CD4-positive, alpha-beta T cell treated with Interleukin-21 for 1 hour (primary cell): ENCODE measurements around the gene DCLRE1A.
"Not testable (repeated sequence)": the region's sequence is repeated elsewhere in the genome, so short reads cannot be mapped to it uniquely, and the experiment has no call there.

Experiments
- DNase-seq: peaks from one replicate; pipeline ENCODE4 v3.0.0-alpha.2; 2020

The DCLRE1A gene

DNA sequence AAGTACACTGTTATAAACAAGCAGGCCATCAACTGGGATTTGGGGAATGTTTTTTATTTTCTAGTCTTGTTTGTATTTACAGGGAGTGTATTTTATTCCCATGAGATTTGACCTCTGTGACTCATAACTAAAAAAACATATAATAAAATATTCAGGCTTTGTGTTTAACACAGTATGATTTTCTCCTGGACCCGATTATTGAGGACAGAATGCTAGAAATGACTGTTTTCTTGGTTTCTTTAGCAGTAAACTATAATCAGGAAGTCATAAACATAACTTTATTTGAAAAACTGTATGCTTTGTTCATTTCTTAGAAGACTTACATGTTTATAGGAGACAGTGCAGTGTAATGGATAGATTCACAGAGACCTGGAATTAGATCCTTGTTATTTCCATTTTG lies 2.7 kb upstream of the DCLRE1A start:
- no peak for DNase-seq

DNA sequence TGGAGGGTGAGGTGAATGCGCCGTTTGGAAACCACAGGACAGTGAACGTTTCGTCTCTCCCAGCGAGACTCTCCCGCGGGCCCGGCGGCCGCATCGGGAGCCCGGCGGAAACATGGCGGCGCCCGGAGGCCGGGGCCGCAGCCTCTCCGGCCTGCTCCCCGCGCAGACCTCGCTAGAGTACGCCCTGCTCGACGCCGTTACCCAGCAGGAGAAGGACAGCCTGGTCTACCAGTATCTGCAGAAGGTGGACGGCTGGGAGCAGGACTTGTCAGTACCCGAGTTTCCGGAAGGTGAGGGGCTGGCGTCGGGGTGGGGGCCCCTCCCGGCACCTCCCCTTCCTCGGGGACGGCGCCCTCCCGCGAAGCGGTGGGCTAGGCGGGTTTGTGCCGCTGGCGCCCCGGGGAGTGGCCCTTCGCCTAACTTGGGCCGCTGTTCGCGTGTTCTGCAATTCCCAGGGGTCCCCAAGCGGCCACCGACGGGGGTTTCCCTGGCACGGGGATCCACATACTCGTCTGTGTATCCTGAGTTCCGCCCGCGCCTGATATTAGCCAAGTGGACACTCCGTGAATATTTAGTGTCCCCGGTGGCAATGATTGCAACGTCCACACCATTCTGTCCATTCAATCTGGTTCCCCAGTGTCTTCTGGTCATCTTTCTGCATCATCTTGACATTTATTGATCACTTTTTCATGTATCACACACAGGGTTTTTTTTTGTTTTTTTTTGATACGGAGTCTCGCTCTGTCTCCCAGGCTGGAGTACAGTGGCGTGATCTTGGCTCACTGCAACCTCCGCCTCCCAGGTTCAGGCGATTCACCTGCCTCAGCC lies 1.1 kb upstream of the DCLRE1A start:
- peak; percentile 47 for DNase-seq

DNA sequence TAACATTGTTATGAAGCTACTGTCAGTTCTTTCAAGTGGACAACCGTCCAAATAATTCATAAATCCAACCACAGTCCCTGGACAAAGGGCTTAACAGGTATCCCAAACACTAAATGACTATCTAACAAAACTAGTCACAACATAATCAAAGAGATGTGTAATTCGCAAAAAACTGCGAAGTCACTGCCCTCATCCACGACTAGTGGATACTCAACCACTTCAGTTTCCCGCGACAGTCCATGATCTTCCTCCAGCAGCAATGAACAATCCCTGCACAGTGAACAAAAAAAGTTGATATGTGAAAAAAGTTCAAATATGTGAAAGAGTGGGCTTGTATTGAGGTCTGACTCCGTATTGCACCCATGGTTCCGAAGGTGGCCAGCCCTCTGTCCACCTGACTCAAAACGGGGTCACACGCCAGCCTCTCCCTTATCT lies 287 bp downstream of the DCLRE1A start:
- DNase-seq: no peak

DNA sequence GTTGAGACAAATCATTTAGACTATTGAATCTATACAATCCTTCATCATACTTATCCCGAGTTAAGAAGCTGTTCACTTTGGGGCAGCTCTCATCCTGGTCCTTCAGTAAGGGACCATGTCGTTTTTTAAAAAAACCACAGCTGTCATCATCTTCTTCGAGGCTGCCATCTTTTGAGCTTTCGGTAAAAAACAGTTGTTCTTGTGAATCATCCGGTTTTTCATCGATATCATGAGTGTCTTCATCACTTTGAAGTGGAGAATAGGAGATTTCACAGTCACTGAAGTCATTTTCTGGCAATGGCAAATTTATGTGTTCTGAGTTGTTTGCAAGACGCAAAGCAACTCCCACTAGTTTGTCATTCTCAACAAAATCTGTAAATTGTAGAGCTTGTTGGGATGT lies 3.9 kb downstream of the DCLRE1A start:
- DNase-seq: no peak

DNA sequence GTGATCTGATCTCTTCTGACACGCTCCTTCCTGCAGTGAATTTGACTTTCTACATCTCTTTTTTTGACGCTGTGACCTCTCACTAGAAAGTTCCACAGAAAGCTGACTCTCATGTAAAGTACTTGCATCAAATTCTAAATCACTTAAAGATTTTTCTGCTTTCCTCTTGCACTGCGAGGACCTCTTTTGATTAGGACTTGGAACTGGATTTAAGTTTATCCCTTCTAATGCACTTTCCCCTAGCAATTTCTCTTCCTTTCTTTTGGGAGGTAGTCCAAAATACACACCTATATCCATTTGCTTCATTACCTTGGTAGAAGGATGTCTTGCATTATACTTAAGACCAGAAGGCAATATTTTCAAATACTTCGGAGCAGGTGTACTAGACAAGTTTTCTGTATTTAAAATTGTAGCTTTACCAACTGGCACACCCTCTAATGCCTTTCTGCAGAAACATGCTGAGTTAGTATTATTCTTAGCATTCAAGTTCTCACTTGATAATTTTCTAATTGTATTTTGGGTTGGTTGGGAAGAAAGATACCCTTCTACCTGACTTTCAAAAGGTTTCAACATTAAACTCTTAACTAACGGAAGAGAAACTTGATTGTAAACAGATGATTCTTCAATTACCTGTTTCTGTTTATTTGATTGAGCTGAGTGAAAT lies 4.6 kb downstream of the DCLRE1A start:
- no peak for DNase-seq

DNA sequence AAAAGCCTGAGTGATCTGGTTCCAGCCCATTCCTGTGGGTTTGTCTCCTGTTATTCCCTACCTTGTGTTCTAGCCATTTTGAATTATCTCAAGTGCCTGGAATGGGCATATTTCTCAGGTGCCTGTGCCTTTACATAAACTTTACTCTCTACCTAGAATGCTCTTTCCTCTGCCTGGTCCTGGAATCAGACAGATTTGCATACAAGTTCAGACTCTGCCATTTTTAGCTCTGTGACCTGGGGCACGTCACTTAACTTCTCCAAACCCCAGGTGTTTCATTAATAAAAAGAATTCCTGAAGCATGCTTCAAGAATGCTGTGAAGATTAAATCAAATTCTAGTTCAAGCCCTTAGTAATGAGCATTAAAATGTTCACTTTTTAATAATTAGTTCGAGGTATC lies 7.8 kb downstream of the DCLRE1A start:
- DNase-seq: no peak

DNA sequence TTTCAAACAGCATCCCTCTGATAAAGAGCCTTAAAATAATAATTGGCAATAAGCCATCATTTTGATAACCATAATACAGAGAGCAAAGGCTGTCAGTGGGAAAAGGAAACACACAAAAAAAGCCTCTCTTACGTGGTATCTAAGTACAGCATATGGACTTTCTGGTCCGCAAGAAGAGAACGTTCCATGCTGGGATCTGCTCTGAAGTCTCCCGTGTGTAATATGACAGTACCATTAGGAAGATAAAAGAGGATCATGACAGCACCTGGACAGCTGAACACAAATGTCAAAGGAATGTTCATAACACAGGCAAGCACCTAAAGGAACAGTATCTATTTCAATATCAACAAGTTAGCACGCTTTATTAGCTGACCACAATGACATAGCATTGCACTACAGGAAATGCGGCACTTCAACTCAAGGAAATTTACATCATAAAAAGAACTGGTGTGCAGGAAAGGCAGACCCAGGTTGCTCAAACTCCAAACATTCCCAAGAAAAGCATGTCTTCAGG lies 9.9 kb downstream of the DCLRE1A start:
- no peak for DNase-seq

DNA sequence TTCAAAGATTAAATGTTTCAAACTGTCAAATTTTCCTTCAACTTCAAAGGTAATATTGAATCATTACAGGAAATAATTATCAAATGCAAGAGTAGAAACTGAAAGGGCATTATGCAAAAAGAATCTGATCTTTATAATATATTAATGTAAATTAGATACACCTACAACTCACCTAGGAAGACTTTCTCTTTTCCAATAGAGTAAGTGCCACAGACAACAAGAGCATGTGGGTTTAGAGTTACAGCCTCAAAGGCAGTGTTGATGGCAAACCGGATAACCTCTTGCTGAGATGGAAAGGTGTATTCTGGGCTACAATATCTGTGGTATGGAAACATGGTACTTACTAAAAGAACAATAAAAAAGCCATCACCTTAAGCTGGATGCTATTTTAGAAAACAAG lies 11.7 kb downstream of the DCLRE1A start:
- DNase-seq: no peak

DNA sequence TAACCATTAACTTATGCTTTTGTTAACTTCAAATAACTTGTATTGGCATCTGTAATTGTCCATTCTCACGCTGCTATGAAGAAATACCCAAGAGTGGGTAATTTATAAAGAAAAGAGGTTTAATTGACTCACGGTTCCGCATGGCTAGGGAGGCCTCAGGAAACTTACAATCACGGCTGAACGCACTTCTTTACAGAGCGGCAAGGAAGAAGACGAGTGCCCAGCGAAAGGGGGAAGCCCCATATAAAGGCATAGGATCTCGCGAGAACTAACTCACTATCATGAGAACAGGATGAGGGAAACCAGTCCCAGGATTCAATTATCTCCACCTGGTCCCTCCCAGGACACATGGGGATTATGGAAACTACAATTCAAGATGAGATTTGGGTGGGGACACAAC lies 25.3 kb downstream of the DCLRE1A start:
- DNase-seq: not testable (repeated sequence)

DNA sequence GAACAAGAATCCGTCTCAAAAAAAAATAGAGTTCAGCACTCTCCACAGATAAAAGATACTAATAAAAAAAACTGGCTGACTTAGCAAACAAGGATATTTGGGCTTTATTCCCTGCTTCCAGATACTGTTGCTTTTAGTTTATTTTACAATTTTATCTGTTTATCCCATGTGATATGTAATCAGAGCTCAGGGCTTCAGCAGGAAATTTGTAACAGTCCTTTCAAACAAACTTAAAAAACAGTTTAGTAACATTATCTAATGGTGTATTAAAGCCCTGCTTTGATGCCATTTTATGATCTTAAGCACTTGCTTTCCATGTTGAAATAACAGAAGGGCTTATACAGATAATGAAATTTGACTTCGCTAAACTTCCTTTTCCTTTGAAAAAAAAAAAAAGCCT lies 28.1 kb downstream of the DCLRE1A start:
- DNase-seq: no peak

DNA sequence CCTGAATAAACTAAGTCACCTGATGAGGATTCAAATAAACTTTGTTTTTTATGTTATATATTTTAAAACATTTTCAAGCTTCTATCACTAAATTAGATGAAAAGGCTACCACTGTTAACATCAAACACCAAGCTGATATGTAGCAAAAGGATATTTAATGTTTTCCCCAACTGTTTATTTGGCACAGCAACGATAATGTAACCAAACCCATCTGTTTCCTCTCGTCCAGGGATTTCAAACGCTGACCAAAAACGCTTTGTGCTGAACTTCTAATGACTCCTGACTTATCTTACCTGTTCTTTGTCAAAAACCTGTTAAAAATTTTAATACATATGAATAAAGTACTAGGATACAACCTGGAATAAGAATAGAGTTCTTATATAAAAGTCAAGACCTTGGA lies 30.5 kb downstream of the DCLRE1A start:
- no peak for DNase-seq

DNA sequence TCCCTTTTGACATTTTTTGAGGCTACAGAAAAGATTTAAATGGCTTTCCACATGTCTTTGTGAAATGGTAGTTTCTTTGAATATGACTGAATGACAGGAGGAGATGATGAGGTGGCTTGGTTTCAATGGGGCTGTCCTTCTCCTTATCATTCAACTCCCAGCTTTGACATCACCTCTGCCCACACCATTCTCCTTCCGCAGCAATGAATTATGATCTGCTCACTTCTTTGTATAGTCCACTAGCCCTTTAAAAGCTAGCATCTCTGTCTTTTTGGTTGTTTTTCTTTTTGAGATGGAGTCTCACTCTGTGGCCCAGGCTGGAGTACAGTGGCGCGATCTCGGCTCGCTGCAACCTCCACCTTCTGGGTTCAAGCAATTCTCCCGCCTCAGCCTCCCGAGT lies 31.7 kb downstream of the DCLRE1A start:
- no peak for DNase-seq

DNA sequence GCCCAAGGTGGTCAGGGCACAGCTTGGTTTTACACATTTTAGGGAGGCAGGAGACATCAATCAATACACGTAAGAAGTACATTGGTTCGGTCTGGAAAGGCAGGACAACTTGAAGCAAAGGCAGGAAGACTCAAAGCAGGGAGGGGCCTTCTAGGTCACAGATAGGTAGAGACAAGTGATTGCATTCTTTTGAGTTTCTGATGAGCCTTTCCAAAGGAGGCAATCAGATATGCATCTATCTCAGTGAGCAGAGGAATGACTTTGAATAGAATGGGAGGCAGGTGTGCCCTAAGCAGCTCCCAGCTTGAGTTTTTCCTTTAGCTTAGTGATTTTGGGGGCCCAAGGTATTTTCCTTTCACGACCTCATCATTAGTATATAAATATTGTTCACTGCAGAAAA lies 32.6 kb downstream of the DCLRE1A start:
- DNase-seq: not testable (repeated sequence)

DNA sequence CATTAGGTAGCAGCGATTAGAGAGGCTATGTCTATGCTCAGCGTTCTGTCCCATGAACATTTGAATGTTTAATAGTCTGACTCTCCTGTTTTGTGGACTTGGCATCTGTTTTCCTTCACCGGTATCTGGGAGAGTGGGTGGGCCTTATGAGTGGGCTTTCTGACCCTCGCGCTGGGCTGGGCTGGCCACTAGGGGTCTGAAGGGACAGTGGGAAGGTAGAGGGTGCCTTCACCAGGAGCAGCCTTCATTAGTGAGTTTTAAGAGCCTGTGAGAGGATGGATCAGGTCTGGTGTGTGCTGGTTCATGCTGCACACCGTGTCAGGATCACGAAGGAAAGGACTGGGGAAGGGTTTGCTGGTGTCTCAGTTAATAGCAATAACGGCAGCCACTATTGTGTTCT lies 33.4 kb downstream of the DCLRE1A start:
- no peak for DNase-seq

DNA sequence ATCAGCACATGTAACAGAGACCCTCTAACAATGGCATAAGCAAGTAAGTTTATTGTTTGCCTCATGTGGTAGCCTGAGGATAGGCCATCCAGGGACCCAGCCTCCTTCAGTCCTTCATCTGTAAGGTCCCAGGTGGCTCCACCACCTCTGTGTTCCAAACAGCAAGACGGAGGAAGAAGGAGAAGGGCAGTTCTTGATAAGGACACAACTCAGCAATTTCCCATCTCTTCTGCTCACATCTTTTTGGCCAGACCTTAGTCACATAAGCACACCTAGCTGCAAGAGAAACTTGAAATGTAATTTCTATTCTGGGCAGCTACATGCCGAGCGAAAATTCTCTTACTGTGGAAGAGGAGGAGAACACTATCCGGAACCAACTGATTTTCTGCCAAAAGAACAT lies 33.9 kb downstream of the DCLRE1A start:
- DNase-seq: no peak

DNA sequence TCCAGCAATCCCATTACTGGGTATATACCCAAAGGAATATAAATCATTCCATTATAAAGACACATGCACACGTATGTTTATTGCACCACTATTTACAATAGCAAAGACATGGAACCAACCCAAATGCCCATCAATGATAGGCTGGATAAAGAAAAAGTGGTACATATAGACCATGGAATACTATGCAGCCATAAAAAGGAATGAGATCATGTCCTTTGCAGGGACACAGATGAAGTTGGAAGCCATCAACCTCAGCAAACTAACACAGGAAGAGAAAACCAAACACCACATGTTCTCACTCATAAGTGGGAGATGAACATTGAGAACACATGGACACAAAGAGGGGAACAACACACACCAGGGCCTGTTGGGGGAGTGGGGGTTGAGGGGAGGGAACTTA lies 39.2 kb downstream of the DCLRE1A start:
- not testable (repeated sequence) for DNase-seq

DNA sequence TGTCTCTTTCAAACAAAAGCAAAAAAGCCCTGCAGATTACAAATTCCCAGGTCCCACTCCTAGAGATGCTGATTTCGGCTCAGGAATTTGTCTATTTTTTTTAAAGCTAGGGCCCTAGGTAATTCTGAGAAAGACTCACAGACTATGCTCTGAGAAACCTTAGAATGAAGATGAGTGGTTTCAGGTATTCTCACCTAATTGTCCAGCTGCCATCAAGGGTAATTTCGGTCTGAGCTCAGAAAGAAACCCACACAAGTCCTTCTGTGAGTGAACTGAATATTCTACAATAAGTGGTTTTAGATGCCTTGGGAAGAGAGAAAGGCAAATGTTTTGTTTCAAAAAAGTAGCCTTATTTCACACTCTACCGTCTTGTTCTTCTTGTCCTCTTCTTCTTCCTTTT lies 45.7 kb downstream of the DCLRE1A start:
- DNase-seq: no peak

DNA sequence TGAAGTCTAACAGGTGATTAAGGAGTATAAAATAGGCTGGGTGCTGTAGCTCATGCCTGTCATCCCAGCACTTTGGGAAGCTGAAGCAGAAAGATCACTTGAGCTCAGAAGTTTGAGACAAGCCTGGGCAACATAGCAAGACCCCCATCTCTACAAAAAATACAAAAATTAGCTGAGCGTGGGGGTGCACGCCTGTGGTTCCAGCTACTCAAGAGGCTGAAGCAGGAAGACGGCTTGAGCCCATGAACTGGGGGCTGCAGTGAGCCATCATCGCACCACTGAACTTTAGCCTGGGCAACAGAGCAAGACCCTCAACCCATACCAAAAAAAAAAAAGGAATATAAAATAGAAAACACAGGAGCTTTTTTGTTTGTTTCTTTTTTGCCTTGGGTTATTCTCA lies 47.4 kb downstream of the DCLRE1A start:
- no peak for DNase-seq

DNA sequence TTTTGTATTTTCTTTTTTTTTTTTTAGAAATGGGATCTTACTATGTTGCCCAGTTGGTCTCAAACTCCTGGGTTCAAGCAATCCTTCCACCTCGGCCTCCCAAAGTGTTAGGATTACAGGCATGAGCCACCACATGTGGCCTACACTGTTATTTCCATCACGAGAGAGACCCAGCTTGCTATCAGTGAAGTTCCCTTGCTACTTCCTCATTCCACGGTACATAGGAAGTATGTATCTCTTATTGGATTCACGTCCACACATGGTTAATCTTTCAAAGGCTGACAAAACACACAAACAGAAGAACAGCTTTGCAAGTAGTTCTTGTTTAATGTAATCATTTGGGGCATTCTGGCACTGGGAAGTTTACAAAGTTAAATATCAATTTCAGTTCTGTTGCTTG lies 50.9 kb downstream of the DCLRE1A start:
- DNase-seq: no peak

DNA sequence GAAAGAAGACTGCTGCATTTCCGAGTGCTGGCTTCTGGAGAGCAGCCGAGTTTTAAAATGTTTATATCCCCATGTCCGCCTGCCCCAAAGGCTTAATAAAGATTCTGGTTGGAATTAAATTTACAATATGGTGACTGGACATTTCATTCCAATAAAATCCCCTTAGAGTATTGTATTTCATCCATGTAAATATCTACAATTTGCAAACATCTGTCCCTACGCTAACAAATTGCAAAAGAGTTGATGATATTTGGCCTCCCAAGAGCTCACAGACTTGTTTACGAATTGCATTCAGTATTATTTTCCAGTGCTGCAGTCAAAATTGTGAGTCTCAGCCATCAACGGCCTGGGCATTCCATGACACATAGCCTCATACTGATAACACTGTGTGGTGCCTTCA lies 52.3 kb downstream of the DCLRE1A start:
- DNase-seq: no peak

DNA sequence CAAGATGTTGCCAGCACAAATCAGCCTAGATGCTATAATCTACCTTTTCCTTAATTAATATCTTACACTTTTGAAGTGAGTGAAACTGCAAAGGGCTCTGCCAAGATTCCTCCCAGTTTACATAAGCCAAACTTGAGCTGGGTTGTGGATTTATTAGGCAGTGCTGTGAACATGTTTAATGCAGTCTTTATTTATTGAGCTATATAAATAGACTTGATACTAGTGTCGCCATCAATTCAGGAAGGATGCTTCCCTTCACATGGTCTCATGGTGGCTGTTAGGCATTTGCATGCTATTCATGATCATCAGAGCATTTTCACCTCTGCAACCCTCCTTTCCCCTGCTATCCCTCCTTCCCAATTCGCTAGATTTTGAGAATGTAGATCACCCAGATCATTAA lies 62.2 kb downstream of the DCLRE1A start:
- no peak for DNase-seq

DNA sequence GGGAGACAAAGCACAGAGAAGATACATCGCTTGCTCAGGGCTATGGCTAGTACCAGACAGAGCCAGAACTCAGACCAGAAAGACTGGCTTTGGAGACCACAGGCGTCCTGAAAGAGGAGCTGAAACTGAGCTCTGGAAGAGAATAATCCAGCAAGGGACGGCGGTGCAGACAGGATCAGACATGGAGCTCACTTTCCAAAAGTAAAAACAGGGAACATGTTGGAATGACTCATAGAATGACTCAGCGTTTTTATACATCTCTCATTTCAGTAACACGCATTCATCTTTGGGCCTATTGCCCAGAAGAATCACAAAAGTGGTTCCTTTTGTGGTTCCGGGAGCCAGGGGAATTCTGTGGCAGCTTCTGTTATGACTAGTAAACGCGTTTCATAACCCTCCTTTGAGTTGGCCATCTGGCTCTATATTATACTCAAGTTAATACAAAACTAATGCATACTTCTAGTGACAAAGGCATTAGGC lies 65.2 kb downstream of the DCLRE1A start:
- DNase-seq: no peak
